NCI-H2107 treated with DMSO at 0.1 percent for 48 hours (cell line): Measurements from ENCODE around the gene SH3RF3.
"Not testable (repeated sequence)": the region's sequence is repeated elsewhere in the genome, so short reads cannot be mapped to it uniquely, and the experiment has no call there.

Source experiments
- DNase-seq: peaks from one replicate; lab custom pipeline; 2025; ENCODE audit not compliant: unreplicated experiment; lab: John Stamatoyannopoulos, UW

The SH3RF3 gene

DNA sequence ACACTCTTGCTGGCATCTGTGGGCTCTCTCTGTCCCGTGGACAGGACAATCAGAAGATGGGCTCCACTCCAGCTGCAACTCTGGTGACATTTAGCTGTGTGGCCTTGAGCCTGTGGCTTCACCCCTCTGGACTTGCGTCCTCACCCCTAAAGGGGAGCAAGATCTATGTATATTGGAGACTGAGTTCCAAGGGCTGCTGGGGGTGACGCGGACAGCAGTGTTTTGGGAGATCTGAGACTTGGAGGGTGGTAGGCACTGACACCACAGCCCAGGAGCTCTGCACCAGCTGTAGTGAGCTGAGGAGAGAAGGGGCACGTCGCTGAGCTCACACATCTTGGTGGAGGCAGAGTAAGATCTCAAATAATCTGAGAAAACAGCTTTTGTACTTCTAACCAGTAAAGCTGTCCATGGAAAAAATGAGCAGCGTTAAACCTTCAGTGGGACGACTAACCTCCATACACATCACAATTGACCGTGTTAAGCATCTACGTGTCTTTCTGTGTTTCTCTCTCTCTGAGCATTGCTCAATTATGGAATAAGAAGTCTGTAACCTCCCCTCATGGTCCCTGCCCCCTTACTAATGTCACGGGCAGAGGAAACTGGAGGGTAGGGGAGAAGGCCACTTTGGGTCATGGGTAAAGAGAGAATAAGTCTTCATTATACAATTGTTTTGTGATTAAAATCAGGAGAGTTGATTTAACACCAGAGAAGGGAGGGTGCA lies 85.8 kb downstream of the SH3RF3 start:
- no peak for DNase-seq

DNA sequence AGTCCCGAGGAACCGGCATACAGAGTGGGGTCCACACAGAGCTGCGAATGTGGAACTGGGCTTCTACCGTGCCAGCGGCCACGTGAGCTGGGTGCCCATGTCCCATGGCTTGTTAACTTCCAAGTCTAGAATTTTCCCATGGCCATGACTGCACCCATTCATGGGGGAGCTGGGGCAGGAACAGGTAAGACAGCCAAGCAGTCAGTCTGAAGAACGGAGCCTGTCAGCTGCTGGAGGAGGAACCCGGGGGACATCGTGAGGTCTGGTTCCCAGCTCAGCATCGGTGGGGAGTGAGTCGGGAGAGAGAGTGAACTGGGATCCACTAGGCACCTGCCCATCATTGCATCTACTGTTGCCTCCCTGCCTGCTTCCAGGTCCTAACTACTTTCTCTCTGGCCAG lies 86.9 kb downstream of the SH3RF3 start:
- DNase-seq = no peak

DNA sequence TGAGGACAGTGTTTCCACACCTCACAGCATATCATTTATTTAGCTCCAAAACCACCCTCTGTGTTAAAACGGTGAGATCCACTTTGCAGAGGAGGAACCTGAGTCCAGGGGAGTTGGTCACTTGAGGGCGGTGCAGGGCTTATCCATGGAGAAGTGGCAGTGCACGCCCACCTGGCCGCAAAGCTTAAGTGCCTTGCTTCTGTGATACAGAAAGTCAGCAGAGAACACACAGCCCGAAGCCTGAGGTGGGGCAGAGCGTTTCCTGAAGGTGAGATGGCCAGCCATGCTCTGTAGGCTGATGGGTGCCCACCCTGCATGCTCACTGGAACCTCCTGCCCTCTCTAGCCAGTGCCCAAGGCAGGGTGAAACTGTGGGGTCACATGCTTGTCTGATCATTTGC lies 87.3 kb downstream of the SH3RF3 start:
- DNase-seq = no peak

DNA sequence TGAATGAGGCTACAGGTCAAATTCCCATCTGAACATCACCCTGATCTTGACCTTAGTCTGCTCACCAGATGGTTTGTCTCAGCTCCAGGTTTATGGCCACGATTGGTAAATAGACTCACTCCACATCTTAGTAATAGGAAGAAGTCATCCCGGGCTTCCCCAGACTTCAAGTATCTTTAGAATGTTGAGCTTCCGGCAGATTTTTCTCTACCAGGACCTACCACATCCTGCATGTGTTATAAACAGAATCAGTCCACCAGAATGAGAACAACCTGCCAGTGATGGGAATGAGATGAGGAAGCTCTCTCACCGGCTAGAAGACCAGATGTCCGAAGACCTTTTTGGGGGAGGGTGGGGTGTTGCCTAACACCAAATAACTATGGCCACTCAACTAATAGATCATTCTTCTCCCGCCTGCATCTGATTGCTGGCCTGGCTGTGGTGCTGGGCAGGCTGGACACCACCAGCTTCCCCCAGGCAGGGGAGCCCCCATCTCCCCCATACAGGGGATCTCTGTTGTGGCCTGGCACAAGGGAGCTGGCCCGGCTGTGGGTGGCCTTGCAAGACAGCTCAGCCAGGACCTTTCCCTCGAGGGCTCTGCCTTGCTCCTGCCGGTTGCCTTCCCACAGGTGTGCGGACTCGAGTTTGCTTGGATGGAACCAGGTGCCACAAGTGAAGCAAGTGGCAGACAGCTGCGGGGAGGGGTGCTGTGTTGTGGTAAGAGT lies 88.5 kb downstream of the SH3RF3 start:
- peak; percentile 21 for DNase-seq

DNA sequence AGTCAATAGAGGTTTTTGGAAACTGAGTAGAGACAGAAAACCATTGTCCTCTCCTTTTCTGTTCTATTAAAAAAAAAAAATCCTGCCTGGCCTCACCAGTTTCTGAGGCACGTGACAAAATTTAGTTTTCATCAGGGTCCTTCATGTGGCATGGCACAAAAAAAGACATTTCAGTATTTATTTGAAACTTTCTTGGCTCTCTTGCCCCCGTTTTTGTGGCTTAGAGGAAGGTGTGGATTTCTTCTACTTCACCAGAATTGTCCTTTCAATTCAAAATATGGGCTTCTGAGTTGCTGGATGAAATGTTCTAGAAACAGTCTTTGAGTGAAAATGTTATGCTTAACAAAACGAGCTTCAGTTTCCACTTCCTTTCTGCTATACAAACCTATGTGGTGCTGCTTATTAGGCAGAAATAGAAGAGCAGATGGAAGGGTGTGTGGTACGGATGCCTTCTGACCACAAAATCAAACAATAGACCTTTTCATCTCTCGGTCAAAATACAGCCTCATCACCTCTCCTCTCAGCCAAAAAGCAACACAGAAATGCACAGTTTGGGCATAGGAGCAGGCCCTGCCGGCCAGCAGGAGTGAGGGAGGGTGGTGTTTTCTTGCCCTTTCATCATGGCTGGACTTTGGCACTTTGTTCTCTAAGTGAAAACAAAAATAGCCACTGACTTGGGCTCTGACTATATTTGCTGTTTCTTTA lies 89.2 kb downstream of the SH3RF3 start:
- peak; percentile 70 for DNase-seq

DNA sequence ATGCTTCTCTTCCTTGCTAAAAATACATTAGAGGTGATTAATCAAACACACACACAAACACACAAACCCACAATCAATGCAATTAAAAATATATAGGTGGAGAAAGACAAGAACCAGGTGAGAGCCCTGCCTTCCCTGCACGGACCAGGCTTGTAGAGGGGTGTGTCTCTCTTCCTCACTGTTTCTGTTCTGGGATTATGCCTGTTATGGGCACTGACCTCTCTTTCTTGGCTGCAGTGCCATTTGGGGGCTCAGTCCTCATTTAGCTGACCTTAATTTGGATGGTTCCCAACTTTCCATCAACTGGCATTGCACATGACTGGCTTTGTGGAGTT lies 89.8 kb downstream of the SH3RF3 start:
- no peak for DNase-seq

DNA sequence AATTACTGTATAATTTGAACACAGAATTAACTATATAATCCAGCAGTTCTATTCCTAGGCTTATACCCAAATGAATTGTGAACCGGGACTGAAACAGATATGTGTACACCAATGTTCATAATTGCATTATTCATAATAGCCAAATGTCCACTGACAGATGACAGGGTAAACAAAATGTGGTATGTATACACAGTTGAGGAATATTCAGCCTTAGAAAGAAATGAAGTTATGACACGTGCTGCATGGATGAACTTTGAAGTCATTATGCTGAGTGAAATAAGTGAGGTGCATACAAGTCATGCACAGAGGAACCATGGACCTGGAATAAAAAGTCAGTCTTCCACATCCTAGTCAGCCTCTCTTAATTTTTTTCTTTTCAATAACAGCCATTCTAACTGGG lies 91.9 kb downstream of the SH3RF3 start:
- DNase-seq = no peak

DNA sequence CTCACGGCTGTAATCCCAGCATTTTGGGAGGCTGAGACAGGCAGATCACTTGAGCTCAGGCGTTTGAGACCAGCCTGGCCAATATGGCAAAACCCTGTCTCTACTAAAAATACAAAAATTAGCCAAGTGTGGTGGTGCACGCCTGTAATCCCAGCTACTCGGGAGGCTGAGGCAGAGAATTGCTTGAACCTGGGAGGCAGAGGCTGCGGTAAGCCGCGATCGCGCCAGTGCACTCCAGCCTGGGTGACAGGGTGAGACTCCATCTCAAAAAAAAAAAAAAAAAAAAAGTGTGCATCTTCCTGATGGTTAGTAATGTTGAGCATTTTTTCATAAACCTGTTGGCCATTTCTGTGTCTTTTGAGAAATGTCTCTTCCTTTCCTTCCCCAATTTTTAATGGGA lies 92.3 kb downstream of the SH3RF3 start:
- not testable (repeated sequence) for DNase-seq

DNA sequence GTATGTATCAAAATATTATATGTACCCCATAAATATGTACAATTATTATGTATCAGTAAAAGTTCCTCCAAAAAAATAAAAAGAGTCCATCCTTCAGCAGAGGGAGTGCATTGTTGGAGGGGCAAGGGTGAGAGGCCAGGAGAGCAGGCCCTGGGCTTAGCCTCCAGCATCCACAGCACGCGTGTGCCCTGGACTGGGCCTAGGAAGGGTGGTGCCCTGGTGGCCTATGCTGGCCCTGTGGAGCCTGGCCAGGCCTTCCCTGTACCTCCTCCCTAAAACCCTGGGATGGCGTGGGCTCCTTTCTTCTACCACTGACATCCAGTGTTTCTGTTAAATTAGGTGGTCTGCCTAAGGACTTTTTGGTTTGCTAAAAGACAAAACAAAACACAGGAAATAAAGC lies 93.4 kb downstream of the SH3RF3 start:
- DNase-seq = no peak

DNA sequence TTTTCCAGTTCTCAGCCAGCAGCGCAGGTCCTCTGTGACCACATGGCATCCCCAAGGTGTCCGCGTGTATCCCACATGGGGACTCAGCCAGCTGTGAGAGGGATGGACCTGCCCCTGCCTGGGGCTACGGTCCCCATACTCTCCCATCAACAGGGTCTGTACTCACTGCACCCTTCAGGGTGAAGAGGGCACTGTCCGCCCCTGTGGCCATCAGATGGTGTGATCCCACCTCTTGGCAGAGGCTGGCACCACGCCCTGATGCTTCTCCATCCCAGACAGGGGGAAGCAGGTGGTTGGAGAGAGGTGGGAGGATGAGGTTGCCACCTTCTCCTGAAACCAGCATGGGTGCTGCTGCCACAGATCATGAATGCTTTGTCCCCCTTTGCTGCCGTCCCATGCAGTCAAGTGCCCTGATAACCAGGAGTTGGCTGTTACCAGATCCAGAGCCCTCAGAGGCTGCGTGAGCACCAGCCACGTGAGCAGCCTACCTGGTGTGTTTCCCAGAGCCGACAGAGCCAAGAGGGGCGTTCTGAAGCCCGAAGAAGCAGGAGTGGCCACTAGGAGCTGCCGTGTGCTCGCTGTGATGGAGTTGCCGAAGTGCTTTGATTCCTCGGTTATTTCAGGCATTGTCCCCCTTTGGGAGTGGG lies 93.9 kb downstream of the SH3RF3 start:
- DNase-seq = no peak

DNA sequence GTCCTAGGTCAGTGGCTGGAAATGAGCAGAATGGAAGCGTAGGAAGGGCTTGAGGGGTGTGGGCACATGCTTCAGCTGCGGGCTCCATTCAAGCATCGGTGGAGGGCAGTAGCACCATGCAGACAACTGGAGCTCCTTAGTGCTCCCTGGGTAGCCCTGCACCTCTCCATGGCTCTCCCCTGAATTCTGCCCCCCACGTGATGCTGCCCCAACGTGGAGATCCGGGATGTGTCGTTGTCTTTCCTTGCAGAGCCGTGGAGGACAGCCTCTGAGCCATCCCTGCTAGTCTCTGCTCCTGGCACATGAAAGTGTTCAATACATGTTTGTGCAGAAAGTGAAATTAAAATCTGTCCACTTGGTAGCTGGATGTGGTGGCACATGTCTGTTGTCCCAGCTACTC lies 94.5 kb downstream of the SH3RF3 start:
- DNase-seq = no peak

DNA sequence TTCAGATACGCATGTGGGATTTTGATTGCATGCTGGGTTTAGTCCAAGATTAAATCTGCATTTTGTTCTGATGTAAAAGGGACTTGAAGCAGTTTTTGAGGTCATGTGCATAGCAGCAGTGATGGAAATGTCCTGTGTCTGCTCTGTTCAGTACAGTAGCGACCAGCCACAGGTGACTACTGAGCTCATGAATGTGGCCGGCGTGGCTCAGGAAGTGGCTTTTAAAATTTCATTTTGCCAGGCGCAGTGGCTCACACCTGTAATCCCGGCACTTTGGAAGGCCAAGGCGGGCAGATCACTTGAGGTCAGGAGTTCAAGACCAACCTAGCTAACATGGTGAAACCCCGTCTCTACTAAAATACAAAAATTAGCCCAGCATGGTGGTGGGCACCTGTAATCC lies 95.3 kb downstream of the SH3RF3 start:
- DNase-seq = not testable (repeated sequence)

DNA sequence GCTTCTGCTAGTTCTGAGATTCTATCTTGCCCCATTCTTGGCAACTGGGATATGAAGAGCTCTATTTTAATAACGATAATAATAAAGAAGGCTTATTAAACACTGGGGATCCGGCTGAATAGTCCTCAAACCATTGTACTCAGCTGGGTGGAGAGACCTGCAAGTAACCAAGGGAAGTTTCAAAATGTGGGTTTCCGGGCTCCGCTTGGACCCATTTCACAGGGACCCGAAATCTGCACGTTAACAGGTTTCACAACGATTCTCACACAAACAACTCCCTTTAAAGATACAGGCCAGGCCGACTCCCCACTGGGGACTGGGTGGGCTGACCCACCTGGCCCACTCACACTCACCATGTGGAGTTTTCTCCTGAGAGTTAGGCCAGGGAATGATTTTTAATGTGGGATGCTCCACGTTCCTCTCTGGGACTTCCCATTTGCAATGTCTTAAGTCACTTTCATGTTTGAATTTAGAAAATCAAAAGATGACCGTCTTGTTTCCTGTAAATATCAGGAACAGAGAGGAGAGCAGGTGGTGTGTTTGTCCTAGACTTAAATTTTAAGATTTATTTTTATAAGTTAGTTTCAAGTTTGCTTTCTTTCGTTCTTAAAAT lies 96.3 kb downstream of the SH3RF3 start:
- DNase-seq = no peak

DNA sequence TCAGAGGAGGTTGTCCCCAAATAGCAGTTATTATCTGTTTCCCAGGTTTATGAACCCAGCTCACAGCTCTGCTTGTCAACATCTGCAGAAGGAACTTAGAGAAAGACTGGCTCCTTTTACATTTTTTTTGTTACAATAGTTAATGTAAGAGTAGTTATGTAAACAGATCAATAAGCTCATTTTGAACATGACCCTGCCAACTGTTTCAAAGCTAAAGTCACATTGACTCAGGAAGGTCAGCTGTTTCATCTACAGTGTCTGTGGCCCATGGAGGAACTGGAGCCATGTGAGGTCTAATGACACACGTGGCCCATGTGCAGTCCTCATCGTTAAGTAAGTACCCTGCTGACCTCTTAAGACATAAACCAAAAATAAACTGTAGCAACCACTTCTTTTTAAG lies 97.1 kb downstream of the SH3RF3 start:
- DNase-seq = peak; percentile 33

DNA sequence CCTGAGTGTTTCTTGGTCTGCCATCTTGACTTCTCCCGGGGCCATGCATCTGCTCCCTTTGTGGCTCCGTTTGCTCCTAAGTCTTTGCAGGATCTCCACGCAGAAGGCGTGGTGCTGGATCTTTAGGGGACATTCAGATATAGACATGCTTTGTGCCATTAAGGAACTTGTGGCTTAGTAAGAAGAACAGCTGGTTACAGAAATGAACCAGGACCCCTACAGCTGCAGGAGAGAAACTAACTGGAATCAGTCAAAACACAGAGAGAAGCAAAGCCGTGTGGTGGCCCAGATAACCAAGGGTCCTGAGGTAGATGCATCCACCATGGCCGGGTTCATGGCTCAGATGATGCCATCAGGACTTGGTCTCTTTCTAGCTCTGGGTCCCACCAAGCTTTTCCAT lies 97.6 kb downstream of the SH3RF3 start:
- DNase-seq = no peak

DNA sequence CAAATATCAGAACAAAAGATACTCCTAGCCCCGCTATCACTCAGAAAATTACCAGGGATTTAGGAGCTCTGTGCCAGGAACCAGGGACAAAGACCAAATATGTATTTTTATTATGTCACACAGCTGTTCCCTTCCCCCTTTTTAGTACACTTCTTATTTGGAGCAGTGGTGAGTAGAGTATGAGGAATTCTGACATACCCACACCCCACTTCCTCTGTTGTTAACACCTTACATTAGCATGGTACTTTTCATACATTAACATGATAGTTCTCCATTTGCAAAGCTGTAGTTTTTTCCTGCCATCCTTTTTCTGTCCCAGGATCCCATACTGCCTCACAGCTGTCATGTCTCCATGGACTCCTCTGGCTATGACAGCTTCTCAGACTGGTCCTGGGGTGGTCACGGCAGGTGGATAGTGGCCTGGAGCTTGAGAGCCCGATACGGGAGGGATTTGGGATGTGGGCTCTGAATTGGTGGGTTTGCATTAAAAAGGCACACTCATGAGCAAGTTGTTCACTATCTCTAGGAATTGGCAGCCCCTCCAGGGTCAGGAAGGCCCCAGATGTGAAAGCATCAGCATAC lies 100.2 kb downstream of the SH3RF3 start:
- DNase-seq = no peak

DNA sequence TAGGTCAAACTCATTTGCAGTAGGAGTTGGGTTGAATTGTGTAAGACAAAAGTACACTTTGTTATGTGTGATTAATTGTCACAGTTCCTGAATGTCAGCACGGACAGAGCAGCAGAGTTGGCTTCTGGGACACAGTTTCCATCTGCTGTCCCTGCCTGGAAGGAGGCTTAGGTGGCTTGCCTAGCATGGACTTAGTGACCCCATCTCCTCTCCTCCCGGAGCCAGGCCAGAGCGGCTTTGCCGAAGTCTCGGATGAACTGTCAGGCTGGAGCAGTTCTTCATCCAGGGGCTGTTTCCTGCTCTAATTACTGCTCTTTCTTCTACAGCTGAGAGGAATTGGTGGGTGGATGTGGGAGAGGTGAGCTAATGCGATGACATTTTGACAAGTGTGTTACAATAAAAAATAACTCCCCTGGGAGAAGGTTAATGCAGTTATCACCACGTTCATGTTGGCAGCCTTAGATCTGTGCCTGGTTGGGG lies 102.0 kb downstream of the SH3RF3 start:
- peak; percentile 68 for DNase-seq

DNA sequence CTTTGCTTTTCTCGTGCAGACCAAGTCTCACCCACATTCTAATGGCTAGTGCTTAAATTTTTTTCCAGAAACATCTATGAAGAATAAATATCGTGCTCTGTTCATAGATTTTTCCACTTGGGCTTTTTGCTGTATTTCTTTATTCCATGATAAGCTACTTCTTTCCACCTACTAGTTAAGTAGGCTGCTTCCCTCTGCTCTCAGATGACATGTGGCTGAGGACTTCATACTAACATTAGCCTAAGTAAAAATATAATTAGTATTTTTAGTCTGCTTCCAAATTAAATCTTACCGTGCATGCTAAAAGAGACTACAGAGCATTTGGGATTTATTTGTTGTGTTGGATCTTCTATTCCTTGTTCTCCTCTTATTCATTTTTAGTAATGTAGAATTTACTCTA lies 102.4 kb downstream of the SH3RF3 start:
- no peak for DNase-seq

DNA sequence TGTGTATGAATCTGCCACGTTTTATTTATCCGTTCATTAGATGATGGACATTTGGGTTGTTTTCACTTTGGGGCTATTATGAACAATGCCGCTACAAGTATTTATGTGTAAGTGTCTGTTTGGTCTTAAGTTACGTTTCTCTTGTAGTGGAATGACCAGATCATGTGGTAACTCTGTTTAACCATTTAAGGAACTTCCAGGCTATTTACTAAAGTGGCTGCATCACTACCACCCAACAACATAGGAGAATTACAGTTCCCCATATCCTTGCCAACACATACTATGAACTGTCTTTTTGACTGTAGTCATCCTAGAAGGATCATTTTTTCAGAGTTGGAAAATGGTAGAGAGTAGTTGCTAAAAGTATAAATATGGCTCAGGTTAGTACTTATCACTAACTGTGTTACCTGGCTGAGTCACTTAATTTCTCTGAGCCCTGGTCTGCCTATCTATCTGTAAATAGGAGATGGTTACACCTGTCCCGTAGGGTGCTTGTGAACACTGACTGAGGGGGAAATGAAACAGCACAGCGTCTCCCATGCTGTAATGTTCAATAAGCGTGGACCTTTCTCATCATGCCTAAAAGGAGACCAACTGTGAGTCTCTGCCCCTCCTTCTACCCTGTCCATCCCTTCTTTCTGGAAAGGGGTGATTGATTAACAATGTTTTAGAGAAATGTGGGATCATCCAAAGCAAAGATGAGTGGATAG lies 103.1 kb downstream of the SH3RF3 start:
- DNase-seq = no peak

DNA sequence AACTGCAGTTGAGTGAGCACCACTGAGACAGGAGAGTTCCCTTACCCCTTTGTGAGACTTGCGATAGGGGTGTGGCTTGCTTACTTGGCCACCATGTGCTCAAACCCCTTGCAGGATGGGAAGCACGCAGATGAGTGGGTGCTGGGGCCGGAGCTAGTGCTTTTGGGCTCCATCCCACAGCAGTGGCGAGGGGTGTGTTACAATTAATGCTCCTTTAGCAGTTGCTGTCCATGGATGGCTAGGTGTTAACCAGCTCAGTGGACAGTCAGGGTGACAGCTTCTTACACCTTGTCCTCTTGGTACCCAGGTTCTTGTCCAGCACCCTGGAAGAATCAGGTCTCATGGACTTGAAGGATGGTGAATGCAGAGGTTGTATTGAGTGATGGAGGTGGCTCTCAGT lies 103.9 kb downstream of the SH3RF3 start:
- no peak for DNase-seq
